ENCODE results near the gene RTTN.

Gene RTTN

GRCh38 chr18:70234667-70235459, 29.4 kb upstream of the RTTN start:
- no peak overlapping the region for H3K9ac ChIP-seq
- H3K4me1 ChIP-seq: peaks cover 0 to 24% (median 0%) of the 10 kb centered on the region in 10 experiments; a peak in 6 of 20 replicates
- no peaks in the 10 kb centered on the region for H3K36me3 ChIP-seq
- TF ChIP-seq Cebpa-rat (IDR thresholded peaks at IDR 0.05): no peak
- peaks cover 0 to 3% (median 0%) of the 10 kb centered on the region in 11 experiments; a peak in 1 of 22 replicates for H3K9me3 ChIP-seq (replicated peaks in 1 of 11)
- H3K27me3 ChIP-seq: no peaks in the 10 kb centered on the region; a peak in 1 of 22 replicates
- no peaks in the 10 kb centered on the region for H4K20me1 ChIP-seq
- H3K4me2 ChIP-seq: peak overlapping the region in 3 of 11 experiments; percentile 60 to 74 (median 62); a peak in 6 of 22 replicates
- H3K4me3 ChIP-seq: no peak overlapping the region
- H3K27ac ChIP-seq: peak overlapping the region in 2 of 11 experiments; percentile 15 to 40; a peak in 3 of 22 replicates

GRCh38 chr18:70233974-70234373, 28.5 kb upstream of the RTTN start:
- TF ChIP-seq Cebpa-rat (IDR thresholded peaks at IDR 0.05): no peak
- H3K9me3 ChIP-seq (replicated peaks in 1 of 11): peaks cover 0 to 3% (median 0%) of the 10 kb centered on the region in 11 experiments; a peak in 1 of 22 replicates

GRCh38 chr18:70232261-70232660, 26.8 kb upstream of the RTTN start:
- no peak for TF ChIP-seq Cebpa-rat (IDR thresholded peaks at IDR 0.05)

More at GRCh38 chr18:70233974-70234373, 28.5 kb upstream of the RTTN start:
- H3K27me3 ChIP-seq: no peaks in the 10 kb centered on the region; a peak in 1 of 22 replicates
- no peak overlapping the region for H3K4me3 ChIP-seq
- no peak overlapping the region for H3K9ac ChIP-seq
- peak overlapping the region in 3 of 11 experiments; percentile 60 to 74 (median 62); a peak in 5 of 22 replicates for H3K4me2 ChIP-seq
- peaks cover 0 to 33% (median under 1%) of the 10 kb centered on the region in 10 experiments; a peak in 10 of 20 replicates for H3K4me1 ChIP-seq
- H3K27ac ChIP-seq: no peak overlapping the region
- no peaks in the 10 kb centered on the region for H4K20me1 ChIP-seq
- no peaks in the 10 kb centered on the region for H3K36me3 ChIP-seq

DNA sequence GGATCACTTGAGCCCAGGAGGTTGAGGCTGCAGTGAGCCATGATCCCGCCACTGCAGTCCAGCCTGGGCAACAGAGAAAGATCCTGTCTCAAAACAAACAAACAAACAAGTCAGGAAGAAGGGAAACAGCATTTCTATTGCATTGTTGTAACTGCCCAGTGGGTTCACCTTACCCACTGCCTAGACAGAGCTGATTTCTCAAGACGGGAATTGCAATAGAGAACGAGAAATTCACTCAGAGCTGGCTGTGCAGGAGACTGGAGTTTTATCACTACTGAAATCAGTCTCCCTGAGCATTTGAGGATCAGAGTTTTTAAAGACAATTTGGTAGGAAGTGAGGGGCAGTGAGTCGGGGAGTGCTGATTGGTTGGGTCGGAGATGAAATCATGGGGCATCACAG, 24.2 kb upstream of the RTTN start:
- no peaks in the 10 kb centered on the region for H4K20me1 ChIP-seq
- peak overlapping the region in 3 of 11 experiments; percentile 79 to 87 (median 85); a peak in 4 of 22 replicates for H3K4me2 ChIP-seq
- H3K9ac ChIP-seq: no peak overlapping the region
- H3K27ac ChIP-seq: peak overlapping the region in 1 of 11 experiments; percentile 77; a peak in 1 of 22 replicates
- H3K36me3 ChIP-seq: no peaks in the 10 kb centered on the region
- H3K4me3 ChIP-seq: no peak overlapping the region
- no peak for TF ChIP-seq Cebpa-rat (IDR thresholded peaks at IDR 0.05)
- H3K4me1 ChIP-seq: peaks cover 0 to 28% (median 6%) of the 10 kb centered on the region in 10 experiments; a peak in 10 of 20 replicates
- H3K9me3 ChIP-seq (replicated peaks in 1 of 11): peaks cover 8 to 20% (median 14%) of the 10 kb centered on the region in 11 experiments
- H3K27me3 ChIP-seq: no peaks in the 10 kb centered on the region

More at GRCh38 chr18:70232261-70232660, 26.8 kb upstream of the RTTN start:
- Histone ChIP-seq H3K27me3 (no peaks in the 10 kb centered on the region; a peak in 1 of 22 replicates), H3K4me2 (no peak overlapping the region), H4K20me1 (no peaks in the 10 kb centered on the region), H3K9me3 (replicated peaks in 1 of 11) (peaks cover 3 to 11% (median 8%) of the 10 kb centered on the region in 11 experiments), H3K9ac (no peak overlapping the region), H3K27ac (no peak overlapping the region), H3K4me3 (no peak overlapping the region), H3K36me3 (no peaks in the 10 kb centered on the region), H3K4me1 (peaks cover 0 to 44% (median 6%) of the 10 kb centered on the region in 10 experiments; a peak in 10 of 20 replicates)

GRCh38 chr18:70228536-70228935, 23.0 kb upstream of the RTTN start:
- peak overlapping the region in 5 of 11 experiments; percentile 66 to 87 (median 79); a peak in 10 of 22 replicates for H3K4me2 ChIP-seq
- peak in 1 of 11 experiments; percentile 43; a peak in 1 of 22 replicates for TF ChIP-seq Cebpa-rat (IDR thresholded peaks at IDR 0.05)
- H3K27me3 ChIP-seq: no peaks in the 10 kb centered on the region
- H3K9ac ChIP-seq: peak overlapping the region in 2 of 11 experiments; percentile 18 to 31; a peak in 1 of 22 replicates
- H3K4me1 ChIP-seq: peaks cover 0 to 22% (median 6%) of the 10 kb centered on the region in 10 experiments; a peak in 10 of 20 replicates
- no peak overlapping the region for H3K4me3 ChIP-seq
- peak overlapping the region in 5 of 11 experiments; percentile 26 to 77 (median 61); a peak in 8 of 22 replicates for H3K27ac ChIP-seq
- H4K20me1 ChIP-seq: no peaks in the 10 kb centered on the region
- no peaks in the 10 kb centered on the region for H3K36me3 ChIP-seq
- H3K9me3 ChIP-seq (replicated peaks in 1 of 11): peaks cover 8 to 20% (median 14%) of the 10 kb centered on the region in 11 experiments

GRCh38 chr18:70227438-70227837, 22.0 kb upstream of the RTTN start:
- Histone ChIP-seq H3K27ac (no peak overlapping the region), H3K4me1 (peaks cover 0 to 22% (median 6%) of the 10 kb centered on the region in 10 experiments; a peak in 10 of 20 replicates), H3K9ac (no peak overlapping the region), H3K4me2 (no peak overlapping the region), H3K4me3 (no peak overlapping the region), H3K36me3 (no peaks in the 10 kb centered on the region), H4K20me1 (no peaks in the 10 kb centered on the region), H3K27me3 (no peaks in the 10 kb centered on the region), H3K9me3 (replicated peaks in 1 of 11) (peaks cover 8 to 20% (median 14%) of the 10 kb centered on the region in 11 experiments)
- no peak for TF ChIP-seq Cebpa-rat (IDR thresholded peaks at IDR 0.05)

DNA sequence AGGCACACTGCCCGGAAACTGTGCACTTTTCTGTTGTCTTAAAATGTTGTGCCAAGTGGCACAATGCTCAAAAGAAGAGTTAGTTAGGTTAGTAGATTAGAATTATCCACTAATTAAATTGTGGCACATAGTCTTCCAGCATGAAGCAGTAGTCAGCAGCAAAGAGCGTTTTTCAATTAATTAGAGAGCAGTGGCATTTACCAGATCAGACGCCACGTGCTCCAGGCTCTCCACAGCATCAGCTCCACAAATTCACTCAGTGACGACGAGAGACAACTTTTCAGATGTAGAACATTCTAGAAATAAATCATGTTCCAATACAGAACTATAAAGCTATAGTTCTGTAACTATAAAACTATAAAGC, 16.4 kb upstream of the RTTN start:
- peaks cover 0 to 6% (median 1%) of the 10 kb centered on the region in 11 experiments; a peak in 18 of 22 replicates for H3K9me3 ChIP-seq (replicated peaks in 1 of 11)
- no peak overlapping the region for H3K27ac ChIP-seq
- H3K4me1 ChIP-seq: no peaks in the 10 kb centered on the region
- no peak overlapping the region for H3K4me3 ChIP-seq
- no peak overlapping the region for H3K4me2 ChIP-seq
- no peaks in the 10 kb centered on the region for H3K36me3 ChIP-seq
- no peak overlapping the region for H3K9ac ChIP-seq
- H3K27me3 ChIP-seq: no peaks in the 10 kb centered on the region
- no peak for TF ChIP-seq Cebpa-rat (IDR thresholded peaks at IDR 0.05)
- H4K20me1 ChIP-seq: no peaks in the 10 kb centered on the region

- H4K20me1 ChIP-seq: no peaks in the 10 kb centered on the region
- no peaks in the 10 kb centered on the region for H3K27me3 ChIP-seq
- H3K4me1 ChIP-seq: no peaks in the 10 kb centered on the region
- no peak overlapping the region for H3K4me3 ChIP-seq
- H3K4me2 ChIP-seq: no peak overlapping the region
- peaks cover 0 to under 1% (median 0%) of the 10 kb centered on the region in 11 experiments; a peak in 1 of 22 replicates for H3K9me3 ChIP-seq (replicated peaks in 1 of 11)
- no peaks in the 10 kb centered on the region for H3K36me3 ChIP-seq
- no peak overlapping the region for H3K27ac ChIP-seq
- no peak for TF ChIP-seq Cebpa-rat (IDR thresholded peaks at IDR 0.05)
- H3K9ac ChIP-seq: no peak overlapping the region
These were observed 15.8 kb upstream of the RTTN start for GRCh38 chr18:70221156-70221914.

DNA sequence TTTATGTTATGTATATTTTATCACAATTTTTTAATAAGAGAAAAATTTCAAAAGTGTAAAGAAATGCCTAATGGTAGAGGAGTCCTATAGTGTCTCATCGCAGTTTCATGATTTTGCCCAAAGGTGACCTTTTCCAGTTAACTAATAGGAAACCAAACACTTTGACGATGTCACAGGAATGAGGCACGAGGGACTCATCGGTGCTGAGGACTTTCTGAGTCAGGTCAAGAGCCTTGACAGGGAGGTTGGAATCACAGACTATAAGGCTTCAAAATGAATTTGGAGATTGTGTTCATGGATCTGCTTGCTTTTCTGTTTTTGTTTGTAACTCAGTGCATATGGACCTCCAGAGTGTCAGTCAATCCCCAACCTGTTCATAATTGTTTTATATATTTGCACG, 15.1 kb upstream of the RTTN start:
- no peak overlapping the region for H3K27ac ChIP-seq
- no peaks in the 10 kb centered on the region for H3K27me3 ChIP-seq
- H4K20me1 ChIP-seq: no peaks in the 10 kb centered on the region
- H3K4me1 ChIP-seq: no peaks in the 10 kb centered on the region
- H3K9ac ChIP-seq: no peak overlapping the region
- H3K36me3 ChIP-seq: no peaks in the 10 kb centered on the region
- TF ChIP-seq Cebpa-rat (IDR thresholded peaks at IDR 0.05): no peak
- no peak overlapping the region for H3K4me3 ChIP-seq
- no peaks in the 10 kb centered on the region for H3K9me3 ChIP-seq (replicated peaks in 1 of 11)
- H3K4me2 ChIP-seq: no peak overlapping the region
